Gastrocnemius medialis (tissue), 4 donors: ENCODE measurements around the gene TIPIN.

ENCODE experiments used
- CTCF ChIP-seq, 5 experiments: fragments of 450-650 bp in 3 of 5; fragments of 200-600 bp in 2 of 5; sonication (generic) in 2 of 5; IDR thresholded peaks in 4 of 5; conservative IDR thresholded peaks in 1 of 5; 1 replicate in 4 of 5; 2 replicates in 1 of 5; pipeline ENCODE4 v1.5.1; 2016 to 2019; ENCODE audit warnings: antibody characterized with exemption in 5 of 5, mild to moderate bottlenecking in 3 of 5, moderate library complexity in 3 of 5
- POLR2A ChIP-seq, 2 donors: fragments of 450-650 bp; IDR thresholded peaks; one replicate each; pipeline ENCODE4 v1.6.1; 2017; ENCODE audit warnings: antibody characterized with exemption in 2 of 2, mild to moderate bottlenecking in 2 of 2, moderate library complexity in 2 of 2

- no peak for TF ChIP-seq CTCF (IDR thresholded peaks at IDR 0.05 in 4 of 5, conservative IDR thresholded peaks at IDR 0.05 in 1 of 5)
- TF ChIP-seq POLR2A (IDR thresholded peaks at IDR 0.05), result no peak
Measured at GRCh38 chr15:66291816-66292570, 64.5 kb downstream of the TIPIN start.
